RCC 7860 (cell line): ENCODE data around the gene PACS1.
"Not testable (repeated sequence)": the region's sequence is repeated elsewhere in the genome, so short reads cannot be mapped to it uniquely, and the experiment has no call there.

Experiments
- DNase-seq: peaks from one replicate; pipeline ENCODE4 v3.0.0-alpha.2; 2015; ENCODE audit warnings: low spot score
- FAIRE-seq: peaks from 2 replicates; lab custom pipeline; 2012; peaks lifted over from hg19 to GRCh38; lab: Jason Lieb, UNC

Gene PACS1

GRCh38 chr11:66069715-66070603 is at the start of gene PACS1:
TSS of gene PACS1 (plus strand) at chr11:66070272. CDS start at chr11:66070487, 215 bp downstream.
- no peak for FAIRE-seq
- DNase-seq: peak; percentile 50

- DNase-seq: peak; percentile 75
- FAIRE-seq: peak; percentile 62
These were observed 49.3 kb upstream of the PACS1 start for GRCh38 chr11:66020618-66021357.

- FAIRE-seq (no peak), DNase-seq (peak; percentile 39)
These were observed 47.5 kb upstream of the PACS1 start for GRCh38 chr11:66022401-66023185.

GRCh38 chr11:66023186-66023440 is 47.0 kb upstream of the PACS1 start:
- not testable (repeated sequence) for FAIRE-seq, DNase-seq

- no peak for DNase-seq
- FAIRE-seq: no peak
These were observed 44.0 kb upstream of the PACS1 start, which contains the start of gene CATSPER1 for GRCh38 chr11:66026017-66026529. TSS of gene CATSPER1 (minus strand) at chr11:66026479. CDS start at chr11:66026379, 100 bp downstream.

DNA sequence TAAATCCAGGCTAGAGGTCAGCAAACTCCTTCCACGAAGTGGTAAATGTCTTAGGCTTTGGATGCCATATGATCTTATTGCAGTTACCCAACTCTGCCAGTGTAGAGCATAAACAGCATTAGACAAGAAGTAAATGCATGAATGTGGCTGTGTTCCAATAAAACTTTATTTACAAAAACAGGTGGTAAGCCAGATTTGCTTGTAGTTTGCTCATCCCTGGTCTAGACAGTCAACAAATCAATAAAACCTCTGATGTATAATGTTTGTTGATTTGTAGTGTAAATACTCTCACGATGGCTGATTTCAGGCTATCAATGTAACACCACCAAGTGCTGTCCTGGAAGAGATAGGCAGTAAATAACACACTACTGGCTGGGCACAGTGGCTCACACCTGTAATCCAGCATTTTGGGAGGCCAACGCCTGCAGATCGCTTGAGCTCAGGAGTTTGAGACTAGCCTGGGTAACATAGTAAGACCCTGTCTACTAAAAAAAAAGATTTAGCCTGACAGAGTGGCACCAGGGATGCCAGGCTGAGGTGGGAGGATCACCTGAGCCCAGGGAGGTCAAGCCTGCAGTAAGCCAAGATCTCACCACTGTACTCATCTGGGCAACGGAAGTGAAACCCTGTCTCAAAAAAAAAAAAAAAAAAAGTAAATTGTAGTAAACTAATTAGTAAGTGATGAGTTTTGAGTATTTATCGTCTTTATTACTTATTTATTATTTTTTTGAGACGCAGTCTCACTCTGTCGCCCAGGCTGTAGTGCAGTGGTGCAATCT is 36.9 kb upstream of the PACS1 start:
- FAIRE-seq: no peak
- DNase-seq: no peak

DNA sequence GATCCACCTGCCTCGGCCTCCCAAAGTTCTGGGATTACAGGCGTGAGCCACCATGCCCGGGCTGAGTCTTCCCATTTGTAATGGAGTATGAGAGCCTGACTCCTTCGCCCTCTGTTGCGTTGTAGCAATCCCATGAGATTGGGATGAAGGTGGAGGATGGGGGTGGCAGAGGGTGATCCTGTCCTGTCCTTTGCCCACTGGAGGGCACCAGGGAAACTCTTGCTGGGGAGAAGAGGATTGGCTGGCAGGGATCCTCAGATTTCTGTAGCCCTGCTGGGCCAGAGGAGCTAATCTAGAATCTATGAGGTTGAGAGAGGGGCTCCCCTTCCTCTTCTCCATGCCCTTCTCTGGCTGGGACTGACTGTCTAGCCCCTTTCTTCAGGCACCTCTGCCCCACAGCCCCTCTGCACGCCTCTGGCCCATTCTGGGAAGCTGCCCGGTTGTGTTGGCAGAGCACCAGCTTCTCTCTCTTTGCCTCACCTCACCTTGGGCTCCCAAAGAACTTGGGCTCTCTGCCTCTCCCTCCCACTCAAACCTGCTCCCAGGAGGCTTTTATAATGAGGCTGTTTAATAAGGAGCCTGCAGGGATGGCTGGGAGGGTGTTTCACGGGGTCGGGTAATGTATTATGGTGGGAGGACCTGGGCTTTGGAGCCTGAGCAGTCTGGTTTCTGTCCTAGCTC is 34.3 kb upstream of the PACS1 start:
- no peak for FAIRE-seq
- DNase-seq: no peak

GRCh38 chr11:66036334-66036710 is 33.8 kb upstream of the PACS1 start:
- FAIRE-seq (no peak), DNase-seq (no peak)

DNA sequence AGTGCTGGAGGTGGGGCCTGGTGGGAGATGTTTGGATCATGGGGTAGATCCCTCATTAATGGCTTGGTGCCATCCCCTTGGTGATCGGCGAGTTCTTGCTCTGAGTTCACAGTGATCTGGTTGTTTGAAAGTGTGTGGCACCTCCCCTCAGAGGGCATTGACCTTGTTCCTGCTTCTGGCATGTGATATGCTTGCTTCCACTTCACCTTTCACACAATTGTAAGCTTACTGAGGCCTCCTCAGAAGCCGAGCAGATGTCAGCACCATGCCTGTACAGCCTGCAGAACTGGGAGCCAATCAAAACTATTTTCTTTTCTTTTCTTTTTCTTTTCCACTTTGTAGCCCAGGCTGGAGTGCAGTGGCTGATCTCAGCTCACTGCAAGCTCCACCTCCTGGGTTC is 32.7 kb upstream of the PACS1 start:
- FAIRE-seq (no peak), DNase-seq (no peak)

DNA sequence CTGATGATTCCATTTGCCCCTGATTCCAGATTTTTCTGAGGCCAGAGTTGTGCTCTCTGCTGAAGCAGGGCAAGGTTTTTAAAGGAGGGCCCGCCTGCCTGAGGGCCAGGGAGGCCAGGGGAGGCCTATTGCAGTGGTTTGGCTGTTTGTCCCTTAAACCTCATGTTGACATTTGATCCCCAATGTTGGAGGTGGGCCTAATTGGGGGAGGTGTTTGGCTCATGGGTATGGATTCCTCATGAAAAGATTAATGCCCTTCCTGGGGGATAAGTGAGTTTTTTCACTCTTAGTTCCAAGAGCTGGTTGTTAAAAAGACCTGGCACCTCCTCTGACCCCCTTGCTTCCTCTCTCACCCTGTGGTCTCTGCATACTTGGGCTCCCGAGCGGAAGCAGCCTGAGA is 30.3 kb upstream of the PACS1 start:
- DNase-seq: no peak
- no peak for FAIRE-seq

DNA sequence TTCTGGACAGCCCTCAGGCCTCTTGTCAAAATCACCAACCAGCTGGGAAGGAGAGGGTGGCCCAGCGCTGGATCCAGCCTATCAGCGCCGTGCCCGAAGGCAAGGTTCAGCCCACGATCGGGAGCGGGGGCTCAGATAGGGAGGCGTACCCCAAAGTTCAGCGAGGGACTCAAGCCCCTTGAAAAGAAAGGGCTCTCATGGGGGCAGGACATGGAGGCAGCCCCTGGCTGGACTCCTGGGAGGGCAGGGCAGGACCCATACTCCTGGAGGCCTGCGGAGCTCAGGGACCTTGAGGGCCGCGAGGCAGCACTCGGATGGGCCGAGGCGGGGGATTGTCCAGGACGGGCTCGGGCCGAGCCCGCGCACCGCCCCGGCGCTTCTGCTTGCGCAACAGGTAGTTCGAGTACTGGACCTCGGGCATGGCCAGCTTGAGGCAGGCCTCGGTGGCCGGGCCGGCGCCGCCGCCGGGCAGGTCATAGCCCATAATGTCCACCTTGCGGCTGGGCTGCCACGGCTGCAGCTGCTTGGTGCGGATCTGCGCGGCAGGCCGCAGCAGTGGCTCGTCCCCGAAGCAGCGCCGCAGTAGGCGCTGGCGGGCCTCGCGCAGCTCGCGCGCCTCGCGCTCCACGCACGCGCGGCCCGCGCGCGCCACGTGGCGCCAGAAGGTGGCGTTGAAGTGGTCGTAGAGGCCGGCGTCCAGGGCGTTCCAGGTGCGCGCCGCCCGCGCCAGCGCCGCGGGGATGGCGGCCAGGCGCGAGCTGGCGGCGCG is 27.7 kb upstream of the PACS1 start:
- no peak for DNase-seq
- FAIRE-seq: no peak

DNA sequence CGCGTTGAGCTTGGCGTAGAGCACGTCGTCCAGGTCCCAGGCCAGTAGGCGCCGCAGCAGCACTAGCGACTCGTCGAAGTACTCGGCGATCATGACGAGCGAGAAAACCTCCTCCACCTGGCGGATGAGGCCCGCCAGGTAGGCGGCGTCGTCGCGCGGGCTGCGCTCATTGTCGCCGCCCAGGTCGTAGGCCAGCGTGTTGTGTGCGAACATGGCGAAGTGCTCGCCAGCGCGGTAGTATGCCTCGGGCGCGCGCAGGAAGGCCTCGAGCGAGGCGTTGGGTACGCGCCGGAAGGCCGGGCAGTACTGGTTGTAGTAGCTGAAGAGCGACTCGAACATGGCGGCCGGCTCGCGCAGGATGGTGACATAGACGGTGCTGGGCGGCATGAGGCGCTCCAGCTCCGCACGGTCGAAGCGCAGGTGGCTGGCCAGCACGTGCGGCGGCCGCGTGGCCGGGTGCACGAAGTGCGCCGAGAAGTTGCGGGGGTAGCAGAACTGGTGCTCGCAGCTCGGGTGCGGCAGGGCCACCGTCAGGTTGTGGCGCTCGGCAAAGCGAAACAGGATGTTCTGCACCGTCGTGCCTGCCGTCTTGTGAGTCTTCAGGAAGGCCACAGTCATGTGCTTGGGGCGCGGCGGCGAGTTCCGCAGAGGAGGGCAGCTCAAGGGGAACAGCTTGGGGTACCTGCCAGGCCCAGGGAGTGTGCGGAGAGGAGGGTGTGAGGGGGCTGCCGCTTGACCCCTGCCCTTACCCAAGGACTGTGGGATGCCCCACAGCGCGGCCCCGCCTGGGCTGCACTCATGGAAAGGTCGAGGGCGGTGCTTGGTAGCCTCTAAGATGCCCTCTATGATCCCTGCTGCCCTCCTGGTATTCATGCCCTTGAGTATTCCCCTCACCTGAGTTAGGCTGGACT is 26.8 kb upstream of the PACS1 start:
- FAIRE-seq: no peak

DNA sequence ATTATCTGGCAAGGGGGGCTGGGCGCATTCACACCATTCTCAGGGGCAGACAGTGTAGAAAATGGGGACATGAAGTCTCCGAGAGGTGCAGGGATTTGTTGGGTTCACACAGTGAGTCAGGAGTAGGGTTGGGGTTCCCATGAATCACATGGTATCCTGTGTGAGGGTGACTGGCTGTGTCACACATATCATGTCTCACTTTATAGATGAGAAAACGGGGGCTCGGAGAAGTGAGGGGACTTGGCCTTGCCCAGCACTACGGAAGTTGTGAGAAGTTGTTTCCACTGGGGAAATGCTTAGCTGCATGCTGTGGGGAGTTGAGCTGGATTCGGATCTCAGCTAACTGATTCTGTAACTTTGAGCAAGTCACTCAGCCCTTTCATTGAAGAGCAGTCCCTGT is 25.3 kb upstream of the PACS1 start:
- FAIRE-seq: no peak

More for the DNA sequence above, 26.8 kb upstream of the PACS1 start:
- no peak for DNase-seq

GRCh38 chr11:66045177-66045639 is 24.9 kb upstream of the PACS1 start:
- FAIRE-seq: no peak
- peak; percentile 32 for DNase-seq

More for the DNA sequence above, 25.3 kb upstream of the PACS1 start:
- DNase-seq: no peak

GRCh38 chr11:66046901-66047300 is 23.2 kb upstream of the PACS1 start:
- DNase-seq: no peak
- no peak for FAIRE-seq

- no peak for FAIRE-seq
- DNase-seq: no peak
These were observed 22.3 kb upstream of the PACS1 start for GRCh38 chr11:66047541-66048365.
